Cardiac fibroblast (primary cell): Measurements from ENCODE around the gene CACNA2D3.

ENCODE experiments used
- DNase-seq, 2 donors: peaks; one replicate each; pipeline versions ENCODE4 v3.0.0 to v3.0.0-alpha.2; 2010; ENCODE audit warnings: low read depth in 2 of 2
- H3K4me3 ChIP-seq, 2 donors: replicated peaks in 1 of 2; 1 replicate in 1 of 2; 2 replicates in 1 of 2; pipeline ENCODE4 v1.5.1; 2011; ENCODE audit warnings: low read depth in 2 of 2, low read length in 2 of 2, mild to moderate bottlenecking in 2 of 2, moderate library complexity in 1 of 2
- TF ChIP-seq, protein P1 (sequence below): IDR thresholded peaks from one replicate; pipeline ENCODE4 v1.5.1; 2011; ENCODE audit warnings: low read depth, mild to moderate bottlenecking, low read length, inconsistent platforms

CACNA2D3 gene

DNA sequence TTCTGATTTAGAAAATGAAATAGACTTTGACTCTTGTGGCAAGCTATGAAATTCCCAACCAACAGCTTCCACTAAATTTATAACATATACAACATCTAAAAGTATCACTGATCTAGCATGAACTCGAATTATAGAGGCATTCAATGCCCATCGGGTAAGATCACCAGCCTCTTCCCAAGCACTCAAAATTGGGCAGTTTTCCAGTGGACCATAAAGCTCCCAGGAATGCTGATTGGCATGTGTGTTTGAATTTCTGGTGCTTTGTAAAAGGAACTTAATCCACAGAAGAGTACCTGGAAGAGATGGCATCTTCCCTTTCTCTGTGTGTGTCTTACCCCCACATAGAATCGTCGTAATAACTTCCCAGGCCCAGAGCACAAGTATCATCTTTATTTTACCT is 795.5 kb downstream of the CACNA2D3 start:
- H3K4me3 ChIP-seq: no peak overlapping the region
- DNase-seq: no peak
- TF ChIP-seq, protein P1, sequence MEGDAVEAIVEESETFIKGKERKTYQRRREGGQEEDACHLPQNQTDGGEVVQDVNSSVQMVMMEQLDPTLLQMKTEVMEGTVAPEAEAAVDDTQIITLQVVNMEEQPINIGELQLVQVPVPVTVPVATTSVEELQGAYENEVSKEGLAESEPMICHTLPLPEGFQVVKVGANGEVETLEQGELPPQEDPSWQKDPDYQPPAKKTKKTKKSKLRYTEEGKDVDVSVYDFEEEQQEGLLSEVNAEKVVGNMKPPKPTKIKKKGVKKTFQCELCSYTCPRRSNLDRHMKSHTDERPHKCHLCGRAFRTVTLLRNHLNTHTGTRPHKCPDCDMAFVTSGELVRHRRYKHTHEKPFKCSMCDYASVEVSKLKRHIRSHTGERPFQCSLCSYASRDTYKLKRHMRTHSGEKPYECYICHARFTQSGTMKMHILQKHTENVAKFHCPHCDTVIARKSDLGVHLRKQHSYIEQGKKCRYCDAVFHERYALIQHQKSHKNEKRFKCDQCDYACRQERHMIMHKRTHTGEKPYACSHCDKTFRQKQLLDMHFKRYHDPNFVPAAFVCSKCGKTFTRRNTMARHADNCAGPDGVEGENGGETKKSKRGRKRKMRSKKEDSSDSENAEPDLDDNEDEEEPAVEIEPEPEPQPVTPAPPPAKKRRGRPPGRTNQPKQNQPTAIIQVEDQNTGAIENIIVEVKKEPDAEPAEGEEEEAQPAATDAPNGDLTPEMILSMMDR: no peak

GRCh38 chr3:54918516-54918915 is 796.2 kb downstream of the CACNA2D3 start:
- DNase-seq: no peak
- H3K4me3 ChIP-seq: no peak overlapping the region
- TF ChIP-seq, protein P1: no peak

GRCh38 chr3:54928046-54928770 is 805.9 kb downstream of the CACNA2D3 start, which contains the start of gene LRTM1:
LRTM1 (minus strand) TSS chr3:54928059; CDS start chr3:54927911, 148 bp downstream.
- H3K4me3 ChIP-seq: no peak within 1 kb of the TSS
- TF ChIP-seq, protein P1: no peak
- no peak for DNase-seq

DNA sequence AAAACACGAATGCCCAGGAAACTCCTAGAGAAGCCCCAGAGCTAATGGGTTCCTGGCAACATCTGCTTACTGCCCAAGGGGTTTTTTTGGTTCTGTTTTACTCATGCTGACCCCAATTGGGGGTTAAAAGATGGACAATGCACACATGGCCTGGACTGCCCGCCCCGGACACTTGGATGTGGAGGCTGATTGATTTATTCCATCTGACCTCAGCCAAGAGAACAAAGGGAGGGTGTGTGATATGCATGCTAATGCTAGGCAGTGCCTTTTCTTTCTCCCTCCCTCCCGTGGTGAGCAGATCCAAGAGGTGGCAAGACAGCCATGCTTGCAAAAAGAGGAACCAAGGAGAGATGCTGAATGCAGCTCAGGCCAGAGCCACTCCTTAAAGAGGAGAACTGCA is 808.8 kb downstream of the CACNA2D3 start:
- TF ChIP-seq, protein P1: no peak
- DNase-seq: no peak

GRCh38 chr3:54932606-54933005 is 810.3 kb downstream of the CACNA2D3 start:
- no peak for DNase-seq
- no peak overlapping the region for H3K4me3 ChIP-seq
- TF ChIP-seq, protein P1: no peak

More for the DNA sequence above, 808.8 kb downstream of the CACNA2D3 start:
- H3K4me3 ChIP-seq: no peak overlapping the region

- H3K4me3 ChIP-seq: no peak overlapping the region
- TF ChIP-seq, protein P1: no peak
- DNase-seq: no peak
These were observed 813.5 kb downstream of the CACNA2D3 start for GRCh38 chr3:54935869-54936268.
